ENCODE measurements around the gene ECSCR. TPM values are rescaled to one million over a fixed set of nuclear protein-coding genes. Genes with fewer than 3 reads are reported as not detected.
A peak's percentile ranks its signal among the peaks of the same experiment; 100 is the strongest.

Gene ECSCR
- total and polyA plus RNA-seq, 10 of the 15 experiments (the other 5 are each of a cell fraction or from before 2014, with no cell fraction given), result 0.15 to 0.83 (median 0.23) TPM; not detected in 3

DNA sequence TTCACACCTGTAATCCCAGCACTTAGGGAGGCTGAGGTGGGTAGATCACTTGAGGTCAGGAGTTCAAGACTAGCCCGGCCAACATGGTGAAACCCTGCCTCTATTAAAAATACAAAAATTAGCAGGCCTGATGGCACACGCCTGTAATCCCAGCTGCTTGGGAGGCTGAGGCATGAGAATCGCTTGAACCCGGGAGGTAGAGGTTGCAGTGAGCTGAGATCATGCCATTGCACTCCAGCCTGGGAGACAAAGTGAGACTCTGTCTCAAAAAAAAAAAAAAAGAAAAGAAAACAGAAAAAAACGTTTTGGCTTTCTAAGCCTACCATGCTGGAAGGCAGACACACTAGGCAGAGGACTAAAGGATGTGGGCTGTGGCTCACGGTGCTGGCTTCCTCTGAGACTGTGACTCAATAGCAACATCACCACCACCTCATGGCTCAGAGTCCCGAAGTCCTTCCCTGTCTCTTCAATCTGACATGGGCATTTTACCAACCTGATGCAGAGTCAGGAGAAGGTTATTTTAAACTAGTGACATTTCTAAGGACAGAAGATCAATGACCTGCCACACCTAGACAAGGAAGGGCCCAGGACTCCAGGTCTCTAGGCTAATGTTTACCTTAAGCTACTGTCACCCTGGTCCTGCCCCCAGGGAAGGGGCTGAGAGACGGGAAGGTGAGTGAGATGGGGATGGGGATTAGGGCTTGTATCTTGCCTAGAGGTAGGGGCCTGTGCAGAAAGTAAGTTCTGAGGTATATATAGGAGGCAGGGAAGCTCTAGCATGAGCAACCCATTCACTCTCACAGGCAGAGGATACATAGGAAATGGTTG lies 3.7 kb downstream of the ECSCR start (continued):
- TF ChIP-seq, protein P1, sequence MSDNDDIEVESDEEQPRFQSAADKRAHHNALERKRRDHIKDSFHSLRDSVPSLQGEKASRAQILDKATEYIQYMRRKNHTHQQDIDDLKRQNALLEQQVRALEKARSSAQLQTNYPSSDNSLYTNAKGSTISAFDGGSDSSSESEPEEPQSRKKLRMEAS (IDR thresholded peaks at IDR 0.05; ENCODE audit: low read depth, low read length), result 0 out of 2 replicates have a peak, but pooled peaks have one; percentile 48
- TF ChIP-seq, protein P2, sequence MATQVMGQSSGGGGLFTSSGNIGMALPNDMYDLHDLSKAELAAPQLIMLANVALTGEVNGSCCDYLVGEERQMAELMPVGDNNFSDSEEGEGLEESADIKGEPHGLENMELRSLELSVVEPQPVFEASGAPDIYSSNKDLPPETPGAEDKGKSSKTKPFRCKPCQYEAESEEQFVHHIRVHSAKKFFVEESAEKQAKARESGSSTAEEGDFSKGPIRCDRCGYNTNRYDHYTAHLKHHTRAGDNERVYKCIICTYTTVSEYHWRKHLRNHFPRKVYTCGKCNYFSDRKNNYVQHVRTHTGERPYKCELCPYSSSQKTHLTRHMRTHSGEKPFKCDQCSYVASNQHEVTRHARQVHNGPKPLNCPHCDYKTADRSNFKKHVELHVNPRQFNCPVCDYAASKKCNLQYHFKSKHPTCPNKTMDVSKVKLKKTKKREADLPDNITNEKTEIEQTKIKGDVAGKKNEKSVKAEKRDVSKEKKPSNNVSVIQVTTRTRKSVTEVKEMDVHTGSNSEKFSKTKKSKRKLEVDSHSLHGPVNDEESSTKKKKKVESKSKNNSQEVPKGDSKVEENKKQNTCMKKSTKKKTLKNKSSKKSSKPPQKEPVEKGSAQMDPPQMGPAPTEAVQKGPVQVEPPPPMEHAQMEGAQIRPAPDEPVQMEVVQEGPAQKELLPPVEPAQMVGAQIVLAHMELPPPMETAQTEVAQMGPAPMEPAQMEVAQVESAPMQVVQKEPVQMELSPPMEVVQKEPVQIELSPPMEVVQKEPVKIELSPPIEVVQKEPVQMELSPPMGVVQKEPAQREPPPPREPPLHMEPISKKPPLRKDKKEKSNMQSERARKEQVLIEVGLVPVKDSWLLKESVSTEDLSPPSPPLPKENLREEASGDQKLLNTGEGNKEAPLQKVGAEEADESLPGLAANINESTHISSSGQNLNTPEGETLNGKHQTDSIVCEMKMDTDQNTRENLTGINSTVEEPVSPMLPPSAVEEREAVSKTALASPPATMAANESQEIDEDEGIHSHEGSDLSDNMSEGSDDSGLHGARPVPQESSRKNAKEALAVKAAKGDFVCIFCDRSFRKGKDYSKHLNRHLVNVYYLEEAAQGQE (IDR thresholded peaks at IDR 0.05; ENCODE audit: low read depth, low read length), result no peak
- TF ChIP-seq BACH1 (IDR thresholded peaks at IDR 0.05; ENCODE audit: borderline replicate concordance) (no peak), RELA (IDR thresholded peaks at IDR 0.05; ENCODE audit: borderline replicate concordance, partially characterized antibody) (no peak), CREM (IDR thresholded peaks at IDR 0.05; ENCODE audit: low read depth) (peak; percentile 46; the same call in 1 of the 2 replicates), ZNF274 (IDR thresholded peaks at IDR 0.05; ENCODE audit: insufficient read depth, insufficient read length) (no peak), FOXM1 (IDR thresholded peaks at IDR 0.05; ENCODE audit: low read depth, low read length) (no peak)
- TF ChIP-seq, protein P3, sequence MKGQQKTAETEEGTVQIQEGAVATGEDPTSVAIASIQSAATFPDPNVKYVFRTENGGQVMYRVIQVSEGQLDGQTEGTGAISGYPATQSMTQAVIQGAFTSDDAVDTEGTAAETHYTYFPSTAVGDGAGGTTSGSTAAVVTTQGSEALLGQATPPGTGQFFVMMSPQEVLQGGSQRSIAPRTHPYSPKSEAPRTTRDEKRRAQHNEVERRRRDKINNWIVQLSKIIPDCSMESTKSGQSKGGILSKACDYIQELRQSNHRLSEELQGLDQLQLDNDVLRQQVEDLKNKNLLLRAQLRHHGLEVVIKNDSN (IDR thresholded peaks at IDR 0.05; ENCODE audit: borderline replicate concordance, extremely low read length, insufficient read depth, low read depth, low read length), result no peak

Measured in GM12878 (cell line).